Transverse colon (tissue), 3 donors: Measurements from ENCODE around the gene KIDINS220.

Experiments
- CTCF ChIP-seq, 5 experiments: fragments of 200-600 bp in 3 of 5; fragments of 450-650 bp in 2 of 5; sonication (generic) in 3 of 5; IDR thresholded peaks; 1 replicate in 2 of 5; 2 replicates in 3 of 5; pipeline ENCODE4 v1.5.1; 2016 to 2017; ENCODE audit warnings: antibody characterized with exemption in 5 of 5, inconsistent platforms in 3 of 5, mild to moderate bottlenecking in 2 of 5, moderate library complexity in 1 of 5
- EP300 ChIP-seq: sonication (generic); formaldehyde crosslinking; IDR thresholded peaks from one replicate; pipeline ENCODE4 v1.6.1; 2017; ENCODE audit warnings: antibody characterized with exemption, low read depth
- POLR2A ChIP-seq: fragments of 450-650 bp; IDR thresholded peaks from one replicate; pipeline ENCODE4 v1.6.1; 2016; ENCODE audit warnings: antibody characterized with exemption, mild to moderate bottlenecking, moderate library complexity

GRCh38 chr2:8837795-8838140 lies 355 bp upstream of the KIDINS220 start:
- no peak for TF ChIP-seq POLR2A
- TF ChIP-seq CTCF (IDR thresholded peaks at IDR 0.05): no peak
- TF ChIP-seq EP300: no peak
